Activated gamma-delta T cell treated with Interleukin-2 at 50 U/mL for 16 hours (primary cell): Measurements from ENCODE around the gene NEK6.
A peak's percentile ranks its signal among the peaks of the same experiment; 100 is the strongest.

Experiments used
- DNase-seq: peaks from one replicate; pipeline ENCODE4 v3.0.0-alpha.2; 2020

The NEK6 gene

GRCh38 chr9:124257844-124258606 lies at the start of gene NEK6:
TSS of gene NEK6 (plus strand) at chr9:124257949. CDS start at chr9:124301965, 44,016 bp downstream.
- DNase-seq, result peak; percentile 22

GRCh38 chr9:124208571-124208970 lies 49.2 kb upstream of the NEK6 start:
- no peak for DNase-seq

GRCh38 chr9:124209279-124209678 lies 48.5 kb upstream of the NEK6 start:
- no peak for DNase-seq

- DNase-seq, result no peak
Measured at GRCh38 chr9:124209774-124210173, 48.0 kb upstream of the NEK6 start.

GRCh38 chr9:124210697-124211096 lies 47.1 kb upstream of the NEK6 start:
- no peak for DNase-seq

GRCh38 chr9:124212381-124213050 lies 45.2 kb upstream of the NEK6 start:
- DNase-seq, result no peak

- no peak for DNase-seq
Measured at GRCh38 chr9:124213396-124213795, 44.4 kb upstream of the NEK6 start.

GRCh38 chr9:124214116-124214515 lies 43.6 kb upstream of the NEK6 start:
- no peak for DNase-seq

GRCh38 chr9:124214596-124215367 lies 43.0 kb upstream of the NEK6 start:
- DNase-seq, result no peak

GRCh38 chr9:124215368-124215910 lies 42.3 kb upstream of the NEK6 start:
- DNase-seq, result no peak

- no peak for DNase-seq
Measured at GRCh38 chr9:124215956-124216355, 41.8 kb upstream of the NEK6 start.

GRCh38 chr9:124216474-124217176 lies 41.1 kb upstream of the NEK6 start:
- DNase-seq, result peak; percentile 59

- no peak for DNase-seq
Measured at GRCh38 chr9:124217836-124218437, 39.8 kb upstream of the NEK6 start.

- DNase-seq, result no peak
Measured at GRCh38 chr9:124218438-124218982, 39.2 kb upstream of the NEK6 start.

- no peak for DNase-seq
Measured at GRCh38 chr9:124218987-124219461, 38.7 kb upstream of the NEK6 start.

- no peak for DNase-seq
Measured at GRCh38 chr9:124220946-124221451, 36.8 kb upstream of the NEK6 start.

GRCh38 chr9:124221676-124222075 lies 36.1 kb upstream of the NEK6 start:
- DNase-seq, result no peak

GRCh38 chr9:124222109-124222508 lies 35.6 kb upstream of the NEK6 start:
- no peak for DNase-seq

GRCh38 chr9:124222918-124223720 lies 34.6 kb upstream of the NEK6 start:
- DNase-seq, result no peak

GRCh38 chr9:124225945-124226344 lies 31.8 kb upstream of the NEK6 start:
- DNase-seq, result no peak

GRCh38 chr9:124228516-124228915 lies 29.2 kb upstream of the NEK6 start:
- DNase-seq, result no peak
